G401.6 (cell line): ENCODE measurements around the gene USP8.
"Not testable (repeated sequence)": the region's sequence is repeated elsewhere in the genome, so short reads cannot be mapped to it uniquely, and the experiment has no call there.

ENCODE experiments used
- FAIRE-seq: peaks from 2 replicates; lab custom pipeline; 2012; peaks lifted over from hg19 to GRCh38; lab: Jason Lieb, UNC

The USP8 gene

DNA sequence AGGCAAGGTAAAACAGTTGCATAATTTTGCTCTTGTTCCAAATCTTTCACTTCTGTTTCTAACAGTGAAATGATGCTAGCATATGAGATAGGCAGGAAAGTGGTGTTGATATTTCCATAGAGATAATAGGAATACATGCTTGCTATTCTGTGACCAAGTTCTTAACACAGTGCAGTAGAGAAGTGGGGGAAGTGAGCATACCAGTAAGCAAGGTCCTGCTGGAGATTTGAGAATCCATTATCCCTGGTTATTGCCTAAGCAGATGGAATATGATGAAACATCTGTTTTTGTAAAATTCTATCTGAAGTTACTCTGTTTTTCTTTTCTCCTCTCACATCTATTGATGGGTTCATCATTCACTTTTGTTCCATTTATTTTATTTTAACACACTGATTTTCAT is 28.7 kb downstream of the USP8 start:
- FAIRE-seq, result no peak

GRCh38 chr15:50458348-50459112 is 34.3 kb downstream of the USP8 start:
- no peak for FAIRE-seq

DNA sequence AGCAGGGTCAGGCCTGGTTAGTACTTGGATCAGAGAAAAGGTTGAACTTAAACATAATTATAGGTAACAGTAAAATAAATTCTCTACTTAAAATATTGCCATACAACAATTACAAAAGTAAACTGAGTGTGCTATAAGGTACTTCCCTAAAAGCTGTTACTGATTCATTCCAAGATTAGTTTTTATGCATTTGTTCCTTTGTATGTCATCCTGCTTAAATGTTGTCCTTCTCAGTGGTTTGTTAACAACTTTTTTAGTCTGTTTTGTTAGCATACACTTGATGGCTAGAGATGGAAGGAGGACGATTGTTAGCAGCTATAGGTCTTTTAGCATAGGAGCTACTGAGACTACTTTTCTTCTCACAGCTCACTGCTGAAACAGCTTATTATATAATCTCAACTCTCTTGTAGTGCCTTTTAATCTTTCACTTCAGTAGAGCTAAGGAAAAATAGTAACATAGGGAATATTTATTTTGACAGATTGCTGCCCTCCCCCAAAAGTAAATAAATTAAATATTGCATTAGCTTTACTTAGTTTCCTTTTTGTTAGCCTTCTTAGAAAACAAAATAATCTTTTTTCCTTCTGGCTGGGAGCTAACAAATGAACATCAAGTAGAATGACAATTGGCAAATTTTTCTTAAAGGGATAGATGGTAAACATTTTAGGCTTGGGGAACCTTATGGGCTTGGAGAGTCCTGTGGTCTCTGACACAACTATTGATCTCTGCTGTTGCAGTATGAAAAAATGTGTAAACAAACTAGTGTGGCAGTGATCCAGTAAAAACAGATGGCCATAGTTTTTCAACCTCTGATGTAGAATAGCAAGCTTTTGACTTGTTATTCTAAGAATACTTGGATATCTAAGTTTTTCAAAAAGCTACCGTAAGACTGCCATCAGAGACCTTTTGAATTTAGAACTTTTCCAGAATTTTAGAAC is 39.5 kb downstream of the USP8 start:
- no peak for FAIRE-seq

DNA sequence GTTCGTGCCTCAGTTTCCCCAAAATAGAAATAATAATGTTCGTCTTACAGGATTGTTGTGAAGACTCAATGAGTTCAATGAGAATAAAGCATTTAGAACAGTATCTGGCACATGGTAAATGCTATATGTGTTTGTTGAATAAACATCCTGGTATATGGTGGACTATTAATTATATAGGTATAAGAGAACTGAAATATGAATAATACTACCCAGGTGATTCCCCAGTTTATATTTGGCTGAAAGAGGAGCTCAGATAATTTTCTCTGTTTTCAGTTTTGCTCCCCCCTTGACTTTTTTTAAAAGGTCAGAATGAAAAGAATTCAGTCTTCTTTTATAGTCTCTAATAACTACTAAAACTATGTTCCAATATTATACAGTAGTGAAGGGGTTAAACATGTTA is 46.9 kb downstream of the USP8 start:
- no peak for FAIRE-seq

DNA sequence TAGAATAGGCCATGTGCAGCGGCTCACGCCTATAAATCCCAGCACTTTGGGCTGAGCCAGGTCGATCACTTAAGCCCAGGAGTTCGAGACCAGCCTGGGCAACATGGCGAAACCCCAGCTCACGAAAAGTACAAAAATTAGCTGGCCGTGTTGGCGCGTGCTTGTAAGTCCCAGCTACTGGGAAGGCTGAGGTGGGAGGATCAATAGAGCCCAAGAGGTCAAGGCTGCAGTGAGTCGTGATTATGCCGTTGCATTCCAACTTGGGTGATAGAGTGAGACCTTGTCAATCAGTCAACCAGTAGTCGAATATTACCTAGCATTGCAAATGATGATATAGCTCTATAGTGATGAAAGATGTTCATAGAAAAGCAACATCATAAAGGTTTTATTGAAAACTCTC is 51.9 kb downstream of the USP8 start:
- FAIRE-seq, result no peak

DNA sequence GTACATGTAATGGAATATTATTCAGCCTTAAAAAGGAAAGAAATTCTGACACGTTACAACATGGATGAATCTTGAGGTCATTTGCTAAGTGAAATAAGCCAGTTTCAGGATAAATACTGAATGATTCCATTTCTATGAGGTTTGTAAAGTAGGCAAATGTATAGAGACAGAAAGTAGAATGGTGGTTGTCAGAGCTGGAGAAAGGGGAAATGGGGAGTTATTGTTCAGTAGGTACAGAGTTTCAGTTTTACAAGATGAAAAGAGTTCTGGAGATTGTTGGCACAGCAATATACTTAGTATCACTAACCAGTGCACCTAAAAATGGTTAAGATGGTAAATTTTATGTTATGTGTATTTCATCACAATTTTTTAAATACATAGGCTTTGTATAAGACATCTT is 60.6 kb downstream of the USP8 start:
- FAIRE-seq, result no peak

GRCh38 chr15:50485389-50485788 is 61.2 kb downstream of the USP8 start:
- FAIRE-seq, result no peak

DNA sequence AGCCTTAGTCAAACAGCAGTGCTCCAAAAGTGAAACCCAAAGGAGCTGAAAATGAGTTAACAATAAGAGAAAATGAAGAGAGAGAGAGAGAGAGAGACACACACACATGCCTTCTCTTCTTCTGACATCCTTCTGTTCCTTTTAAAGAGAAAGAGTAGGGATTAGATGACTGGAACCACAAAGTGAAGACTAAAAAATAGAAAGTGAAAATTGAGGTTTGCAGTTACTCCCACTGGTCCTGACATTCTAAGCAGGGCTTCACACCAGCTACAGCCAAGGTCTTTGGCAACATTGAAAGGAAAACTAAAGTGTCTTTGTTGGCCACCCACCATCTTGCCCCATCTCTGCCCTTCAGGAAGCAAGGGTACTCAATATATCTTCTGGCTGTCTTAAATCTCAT is 63.1 kb downstream of the USP8 start:
- no peak for FAIRE-seq

GRCh38 chr15:50493625-50494024 is 69.4 kb downstream of the USP8 start:
- FAIRE-seq, result no peak

GRCh38 chr15:50494547-50494946 is 70.3 kb downstream of the USP8 start:
- not testable (repeated sequence) for FAIRE-seq

DNA sequence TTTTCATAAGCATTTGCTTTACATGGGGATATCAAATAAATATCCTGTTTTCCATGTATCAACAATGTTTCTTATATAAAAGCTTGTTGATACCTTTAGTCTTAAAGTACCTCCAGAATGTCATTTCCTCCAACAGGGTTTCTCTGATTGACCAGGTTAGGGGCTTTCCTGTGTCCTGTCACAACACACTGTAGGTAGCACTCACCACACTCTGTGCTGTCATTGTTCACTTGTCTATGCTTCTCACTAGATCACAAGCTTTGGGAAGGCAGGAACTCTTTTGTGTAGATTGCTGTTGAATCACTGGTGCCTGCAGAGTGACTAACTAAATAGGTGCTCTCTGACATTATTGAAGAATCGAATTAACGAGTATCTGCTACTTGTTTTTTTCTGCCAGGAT is 72.5 kb downstream of the USP8 start:
- no peak for FAIRE-seq

GRCh38 chr15:50500352-50500751 is 76.1 kb downstream of the USP8 start:
- no peak for FAIRE-seq

GRCh38 chr15:50501815-50502214 is 77.6 kb downstream of the USP8 start:
- FAIRE-seq, result no peak

GRCh38 chr15:50503144-50503543 is 78.9 kb downstream of the USP8 start:
- FAIRE-seq, result no peak

DNA sequence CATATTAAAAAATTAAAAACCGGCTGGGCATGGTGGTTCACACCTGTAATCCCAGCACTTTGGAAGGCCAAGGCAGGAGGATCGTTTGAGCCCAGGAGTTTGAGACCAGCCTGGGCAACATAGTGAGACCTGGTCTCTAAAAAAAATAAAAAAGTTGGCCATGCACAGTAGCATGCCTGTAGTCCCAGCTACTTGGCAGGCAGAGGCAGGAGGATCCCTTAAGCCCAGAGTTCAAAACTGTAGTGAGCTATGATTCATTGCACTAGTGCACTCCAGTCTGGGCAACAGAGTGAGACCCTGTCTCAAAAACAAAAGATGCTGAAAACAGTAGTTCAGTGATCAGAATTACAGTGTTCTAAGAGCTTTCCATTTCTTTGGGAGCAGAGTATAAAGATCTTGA is 81.5 kb downstream of the USP8 start:
- not testable (repeated sequence) for FAIRE-seq

- FAIRE-seq, result no peak
These were observed 81.9 kb downstream of the USP8 start for GRCh38 chr15:50506121-50506520.

DNA sequence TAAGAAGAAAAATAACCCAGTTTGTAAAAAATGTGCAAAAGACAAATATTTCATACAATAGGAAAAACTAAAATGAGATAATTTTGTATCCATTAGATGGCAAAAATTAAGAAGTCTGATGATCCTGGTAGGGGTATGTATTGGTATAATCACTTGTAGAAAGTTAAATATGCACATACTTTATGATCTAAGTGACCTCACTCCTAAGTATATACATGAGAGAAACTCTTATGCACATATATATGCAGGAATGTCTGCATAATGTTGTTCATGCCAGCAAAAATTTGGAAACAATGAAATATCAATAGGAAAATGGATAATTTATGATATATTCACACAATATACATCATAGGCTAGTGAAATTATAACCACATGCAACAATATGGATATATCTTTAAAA is 88.8 kb downstream of the USP8 start:
- peak; percentile 19 for FAIRE-seq

DNA sequence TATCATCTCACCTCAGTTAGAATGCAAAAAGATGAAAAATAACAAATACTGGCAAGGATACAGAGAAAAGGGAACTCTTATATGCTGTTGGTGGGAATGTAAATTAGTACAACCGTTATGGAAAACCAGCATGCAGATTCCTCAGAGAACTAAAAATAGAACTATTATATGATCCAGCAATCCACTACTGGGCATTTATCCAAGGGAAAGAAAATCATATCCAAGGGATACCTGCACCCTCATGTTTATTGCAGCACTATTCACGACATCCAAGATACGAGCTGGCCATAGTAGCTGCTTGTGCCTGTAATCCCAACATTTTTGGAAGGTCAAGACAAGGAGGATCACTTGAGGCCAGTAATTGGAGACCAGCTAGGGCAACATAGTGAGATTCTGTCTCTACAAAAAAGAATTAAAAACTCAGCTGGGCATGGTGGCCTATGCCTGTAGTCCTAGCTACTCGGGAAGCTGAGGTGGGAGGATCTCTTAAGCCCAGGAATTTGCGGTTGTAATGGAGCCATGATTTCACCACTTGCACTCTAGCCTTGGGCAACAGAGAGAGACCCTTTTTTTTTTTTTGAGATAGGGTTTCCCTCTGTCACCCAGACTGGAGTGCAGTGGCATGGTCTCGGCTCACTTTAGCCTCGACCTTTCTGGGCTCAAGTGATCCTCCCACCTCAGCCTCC is 95.7 kb downstream of the USP8 start:
- FAIRE-seq, result no peak

DNA sequence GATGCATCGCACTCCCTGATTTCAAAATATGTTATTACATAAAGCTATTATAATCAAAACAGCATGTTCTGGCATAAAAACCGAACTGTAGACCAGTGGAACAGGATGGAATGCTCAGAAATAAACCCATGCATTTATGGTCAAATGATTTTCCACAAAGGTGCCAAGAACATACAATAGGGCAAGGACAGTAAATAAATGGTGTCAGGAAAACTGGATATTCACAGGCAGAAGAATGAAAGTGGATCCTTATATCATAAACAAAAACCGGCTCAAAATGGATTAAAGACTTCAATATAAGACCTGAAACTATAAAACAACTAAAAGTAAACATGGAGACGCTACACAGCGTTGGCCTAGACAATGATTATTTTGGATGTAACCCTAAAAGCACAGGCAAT is 99.6 kb downstream of the USP8 start:
- no peak for FAIRE-seq

GRCh38 chr15:50531163-50531562 is 107.0 kb downstream of the USP8 start:
- FAIRE-seq, result no peak

GRCh38 chr15:50531766-50532165 is 107.6 kb downstream of the USP8 start:
- no peak for FAIRE-seq

- no peak for FAIRE-seq
These were observed 118.6 kb downstream of the USP8 start for GRCh38 chr15:50542887-50543210.

DNA sequence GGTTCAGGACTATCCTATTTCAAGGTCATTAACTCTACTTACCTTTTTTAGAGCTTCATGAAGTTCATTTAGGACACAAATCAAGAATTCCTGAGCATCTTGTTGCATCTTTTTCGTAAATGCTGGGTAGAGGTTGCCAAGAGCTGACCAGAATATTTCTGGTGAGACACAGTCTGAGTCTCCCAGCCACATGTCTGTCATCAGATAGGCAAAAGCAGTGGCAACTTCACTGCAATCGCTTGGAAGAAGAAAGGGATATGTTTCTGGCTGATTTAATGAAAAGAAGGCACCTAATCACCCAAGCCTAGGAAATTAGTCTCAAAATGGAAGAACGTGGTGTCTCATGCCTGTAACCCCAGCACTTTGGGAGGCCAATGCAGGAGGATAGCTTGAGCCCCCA is 119.4 kb downstream of the USP8 start:
- no peak for FAIRE-seq
